GM19099 (cell line): ENCODE data around the gene CACNG4.

Source experiments
- POLR2A ChIP-seq: IDR thresholded peaks from 3 replicates; pipeline ENCODE4 v1.6.1; 2011; ENCODE audit warnings: low read depth; ENCODE audit not compliant: insufficient read length; ENCODE audit errors: extremely low read depth

The CACNG4 gene

DNA sequence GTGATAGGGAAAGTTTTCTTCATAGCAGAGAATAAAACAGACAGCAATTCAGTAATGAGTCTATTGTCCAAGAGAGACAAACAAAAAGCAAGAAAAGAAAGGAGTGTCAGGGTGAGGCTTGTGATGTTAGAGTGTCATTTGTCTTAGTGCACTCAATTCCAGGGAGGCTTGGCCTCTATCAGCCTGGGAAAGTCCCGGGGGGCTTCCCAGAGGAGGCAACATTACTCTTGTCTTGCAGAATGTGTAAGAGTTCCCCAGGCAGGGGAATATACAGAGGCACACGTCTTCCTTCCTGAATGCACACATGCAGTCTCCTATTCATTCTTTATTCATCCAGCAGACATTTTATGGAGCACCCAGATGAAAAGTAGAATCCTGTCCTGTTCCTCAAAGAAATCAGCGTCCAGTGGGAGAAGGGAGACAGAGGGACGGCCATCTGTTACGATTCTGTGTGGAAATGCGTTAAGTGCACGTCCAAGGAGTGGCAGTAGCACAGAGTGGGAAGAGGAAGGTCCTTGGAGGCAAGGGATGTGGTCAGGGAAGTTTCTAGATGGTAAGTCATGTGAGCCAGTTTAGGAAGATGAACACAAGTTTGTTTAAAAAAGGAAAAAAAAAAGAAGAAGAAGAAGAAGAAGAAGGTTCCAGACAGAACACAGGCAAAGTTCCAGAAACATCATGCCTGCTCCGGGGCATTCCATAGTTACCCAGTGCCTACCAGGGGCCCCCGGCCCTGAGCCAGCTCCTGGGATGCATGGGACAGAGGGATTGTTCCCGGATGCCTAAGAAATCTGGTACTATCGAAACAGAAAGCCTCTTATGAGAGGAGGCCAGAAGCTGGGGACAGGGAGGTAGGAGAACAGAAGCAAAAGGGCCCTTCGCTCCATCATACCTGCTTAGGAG lies 21.1 kb downstream of the CACNG4 start:
- no peak for TF ChIP-seq POLR2A

DNA sequence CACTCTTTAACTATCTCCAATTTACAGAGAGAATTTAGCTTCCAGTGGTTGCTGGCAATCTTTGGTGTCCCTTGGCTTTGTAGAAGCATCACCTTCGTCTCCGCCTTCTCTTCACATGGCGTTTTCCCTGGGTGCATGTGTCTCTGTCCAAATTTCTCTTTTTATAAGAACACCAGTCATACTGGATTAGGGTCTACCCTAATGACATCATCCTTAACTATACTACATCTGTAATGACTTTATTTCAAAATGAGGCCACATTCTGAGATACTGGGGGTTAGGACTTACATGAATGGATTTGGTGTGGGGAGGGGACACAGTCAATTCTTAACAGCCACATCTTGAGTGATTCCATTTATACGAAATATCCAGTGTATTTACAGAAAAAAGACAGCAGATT lies 22.2 kb downstream of the CACNG4 start:
- no peak for TF ChIP-seq POLR2A

DNA sequence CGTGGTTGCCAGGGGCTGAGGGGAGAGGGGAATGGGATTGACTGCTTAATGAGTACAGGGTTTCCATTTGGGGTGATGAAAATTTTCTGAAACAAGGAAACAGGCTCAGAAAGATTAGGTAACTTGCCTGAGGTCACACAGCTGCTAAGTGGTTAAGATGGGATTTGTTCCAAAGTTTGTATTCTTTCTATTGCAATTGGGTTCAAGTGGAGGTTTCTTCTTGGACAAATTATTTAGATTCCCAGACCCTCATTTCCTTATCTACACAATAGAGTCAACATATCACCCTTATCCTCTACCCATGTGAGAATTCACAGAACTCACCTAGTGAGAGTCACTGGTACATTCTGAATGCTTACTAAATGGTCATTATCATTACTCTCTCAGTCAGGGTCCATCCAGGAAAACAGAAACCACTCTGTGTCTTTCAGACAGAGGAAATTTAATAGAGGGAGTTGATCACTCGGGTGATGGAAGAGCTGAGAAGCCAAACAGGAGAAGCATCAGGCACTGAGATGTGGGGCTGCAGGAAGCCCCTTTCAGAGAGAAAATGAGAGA lies 22.6 kb downstream of the CACNG4 start:
- TF ChIP-seq POLR2A = no peak

DNA sequence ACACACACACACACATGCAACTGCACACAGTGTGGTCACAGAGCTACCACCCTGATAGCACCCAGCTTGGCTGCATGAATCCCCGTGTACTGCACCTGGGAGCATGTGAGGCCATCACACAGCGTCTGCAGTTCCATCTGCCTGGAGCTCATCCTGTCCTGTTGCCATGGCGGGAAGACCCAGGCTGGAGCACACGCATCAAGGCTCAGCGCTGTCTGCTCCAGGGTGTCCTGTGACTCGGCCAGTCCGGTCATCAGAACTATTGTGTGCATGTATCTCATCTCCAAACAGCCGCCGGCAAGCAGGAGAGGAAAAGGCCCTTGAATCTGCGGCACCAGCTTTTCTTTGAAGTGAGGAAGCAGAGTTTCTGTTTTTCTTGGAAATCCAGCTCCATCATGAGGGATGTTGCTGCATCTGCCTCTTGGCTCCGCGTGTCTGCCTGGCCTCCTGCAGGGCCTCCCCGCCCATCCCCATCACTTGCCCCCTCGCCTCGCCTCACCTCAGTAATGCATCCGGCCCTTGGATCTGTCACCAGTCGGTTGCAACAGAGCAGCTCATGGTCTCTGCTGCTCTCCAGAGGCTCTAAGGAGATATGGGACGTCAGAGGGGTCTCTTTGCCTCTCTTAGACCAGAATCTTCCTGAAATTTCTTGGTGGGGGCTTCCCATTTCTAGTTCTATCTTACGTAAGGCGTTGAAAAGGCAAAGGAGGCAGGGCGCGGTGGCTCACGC lies 23.7 kb downstream of the CACNG4 start:
- TF ChIP-seq POLR2A = no peak

DNA sequence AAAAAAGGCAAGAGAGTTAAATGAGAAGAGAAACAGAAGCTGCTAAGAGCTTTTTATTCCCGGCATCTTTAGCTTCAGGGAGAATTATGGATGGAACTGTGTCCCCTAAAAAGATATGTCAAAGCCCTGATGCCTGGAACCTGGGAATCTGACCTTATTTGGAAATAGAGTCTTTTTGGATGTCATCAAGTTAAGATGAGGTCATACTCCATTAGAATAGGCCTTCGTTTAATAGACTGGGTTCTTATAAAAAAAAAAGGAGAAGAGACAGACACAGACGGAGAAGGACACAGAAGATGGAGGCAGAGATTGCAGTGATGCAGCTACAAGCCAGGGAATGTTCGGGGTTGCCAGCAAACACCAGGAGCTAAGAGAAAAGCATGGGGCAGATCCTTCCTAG lies 24.6 kb downstream of the CACNG4 start:
- no peak for TF ChIP-seq POLR2A

DNA sequence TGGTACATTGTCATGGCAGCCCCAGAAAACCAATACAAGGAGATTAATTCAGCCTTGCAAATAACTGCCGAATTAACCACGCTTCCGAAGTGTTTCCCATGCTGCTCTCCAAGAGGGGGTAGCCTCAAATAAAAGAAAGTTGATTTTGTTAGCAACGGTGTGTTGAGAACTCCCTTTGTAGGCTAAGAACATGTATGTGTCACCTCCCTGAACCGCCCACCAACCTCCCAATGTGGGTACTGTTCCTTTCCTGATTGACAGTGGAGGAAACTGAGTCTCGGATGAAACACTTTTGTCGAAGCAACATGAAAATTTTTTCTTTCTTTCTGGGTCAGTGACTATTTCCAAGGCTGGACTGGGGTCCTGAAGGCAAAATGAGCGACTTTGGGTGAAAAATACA lies 25.1 kb downstream of the CACNG4 start:
- no peak for TF ChIP-seq POLR2A

DNA sequence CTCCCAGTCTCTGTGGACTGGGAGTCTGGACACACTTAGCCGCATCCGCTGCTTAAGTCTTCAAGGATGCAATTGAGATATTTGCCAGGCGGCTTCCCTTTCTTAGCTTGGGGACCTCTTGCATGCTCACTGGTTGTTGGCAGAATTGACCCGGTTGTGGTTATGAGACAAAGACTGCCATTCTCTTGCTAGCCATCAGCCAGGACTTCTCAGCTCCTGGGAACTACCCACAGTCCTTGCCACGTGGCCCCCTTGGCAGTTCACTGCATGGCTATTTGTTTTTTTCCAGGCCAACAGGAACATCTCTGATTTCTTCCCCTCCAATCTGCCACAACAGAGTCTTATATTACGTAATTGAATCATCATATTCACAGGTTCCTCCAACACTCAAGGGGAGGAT lies 25.5 kb downstream of the CACNG4 start:
- no peak for TF ChIP-seq POLR2A

DNA sequence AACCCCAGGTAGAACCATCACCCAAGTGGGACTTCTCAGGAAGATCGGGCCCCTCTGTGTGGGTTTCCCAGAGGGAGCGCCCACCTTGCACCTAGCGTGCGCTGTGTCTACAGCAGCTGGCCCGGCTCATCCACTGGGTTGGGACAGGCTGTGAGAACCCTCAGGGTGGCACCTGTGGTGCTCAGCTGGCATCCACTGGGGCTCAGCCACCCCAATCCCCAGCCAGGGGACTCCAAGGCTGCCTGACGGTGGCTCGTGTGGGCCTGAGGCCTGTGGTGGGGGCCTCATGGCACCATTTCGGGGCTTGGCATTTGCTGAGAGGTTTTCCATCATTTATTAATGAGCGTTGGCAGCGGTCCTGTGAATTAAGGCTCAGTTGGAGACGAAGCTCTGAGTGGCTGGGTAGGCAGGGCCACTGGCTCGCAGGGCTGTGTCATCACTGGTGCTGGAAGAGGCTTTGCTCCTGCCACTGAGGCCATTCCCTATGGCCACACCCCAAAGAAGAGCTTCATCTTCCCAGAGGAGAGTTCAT lies 28.5 kb downstream of the CACNG4 start:
- TF ChIP-seq POLR2A = no peak

DNA sequence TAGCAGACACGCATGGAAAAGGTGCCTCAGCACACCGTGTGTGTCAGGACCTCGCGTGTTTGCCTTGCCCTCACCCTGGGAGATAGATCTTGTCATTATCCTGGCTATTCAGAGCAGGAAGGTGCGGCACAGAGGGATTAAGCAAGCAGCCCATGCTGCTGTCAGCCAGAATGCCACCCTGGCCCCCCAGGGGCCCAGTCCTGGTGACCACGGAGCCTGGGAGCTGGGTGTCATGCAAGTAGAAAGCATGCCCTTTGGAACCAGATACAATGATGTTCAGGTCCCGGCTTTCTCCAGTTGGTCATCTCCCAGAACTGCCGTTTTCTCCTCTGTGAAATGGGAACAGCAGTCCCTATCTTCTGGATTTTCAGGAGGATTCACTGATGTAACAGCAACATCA lies 29.9 kb downstream of the CACNG4 start:
- TF ChIP-seq POLR2A = no peak

DNA sequence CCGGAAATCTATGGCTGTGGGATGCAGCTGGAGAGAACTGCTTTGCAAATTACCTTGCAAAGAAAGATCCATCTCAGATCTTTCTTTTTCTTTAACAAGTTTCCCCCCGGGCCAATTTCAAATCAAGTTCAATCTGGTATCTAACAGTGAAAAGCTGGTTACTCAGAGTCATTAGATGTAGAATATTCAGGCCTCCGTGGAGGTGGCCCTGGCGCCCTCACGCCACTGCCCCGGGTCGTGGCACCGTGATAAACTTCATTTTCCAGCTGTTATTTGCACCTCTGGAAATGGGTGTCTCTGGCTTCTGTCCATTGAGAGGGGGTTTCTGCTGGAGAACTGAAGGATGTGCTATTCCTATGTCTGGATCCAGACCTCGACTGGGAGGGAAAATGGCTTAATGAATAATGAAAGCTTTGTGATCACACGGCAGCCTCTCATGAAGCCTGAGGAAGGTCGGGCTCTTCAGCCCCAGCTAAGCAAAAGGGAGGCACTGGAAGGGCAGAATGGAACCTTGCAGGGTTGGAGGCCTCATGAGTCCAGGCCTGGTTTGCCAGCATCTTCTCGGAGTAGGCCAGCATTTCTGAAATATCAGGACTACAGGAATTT lies 30.5 kb downstream of the CACNG4 start:
- no peak for TF ChIP-seq POLR2A

DNA sequence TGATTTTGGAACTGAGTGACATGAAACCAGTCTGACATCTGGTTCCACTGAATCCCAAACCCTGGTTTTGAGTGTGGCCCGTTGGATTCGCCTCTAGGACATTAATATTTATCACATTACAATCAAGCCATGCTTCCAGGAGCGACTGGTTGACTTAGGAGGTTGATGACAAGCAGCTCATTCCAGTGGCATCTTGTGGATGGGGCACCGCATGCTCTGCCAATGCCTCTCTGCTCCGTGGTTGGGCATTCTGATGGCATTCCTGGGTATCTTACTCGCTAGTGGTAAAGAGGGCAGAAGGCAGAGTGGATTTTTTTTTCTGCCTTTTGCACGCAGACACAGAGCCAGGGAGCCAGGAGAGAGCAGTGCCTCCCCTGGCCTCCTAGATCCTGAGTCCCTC lies 31.4 kb downstream of the CACNG4 start:
- TF ChIP-seq POLR2A = no peak

DNA sequence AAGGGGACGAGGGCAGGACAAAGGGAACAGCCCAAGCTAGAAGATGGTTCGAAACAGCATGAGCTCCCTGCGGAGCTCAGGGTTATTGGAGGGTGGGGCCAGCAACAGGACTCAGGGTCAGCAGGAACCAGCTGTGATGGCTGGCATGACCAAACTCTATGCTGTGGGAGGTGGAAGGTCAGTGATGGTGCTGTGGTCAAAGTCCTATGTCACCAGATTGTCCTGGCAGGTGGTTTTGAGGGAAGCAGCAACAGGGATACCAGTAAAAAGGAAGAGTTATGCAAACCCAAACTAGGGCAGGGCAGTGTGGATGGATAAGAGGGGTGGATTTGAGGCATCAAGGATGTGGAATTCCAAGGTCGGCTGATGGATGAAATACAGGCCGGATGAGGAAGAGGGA lies 32.4 kb downstream of the CACNG4 start:
- no peak for TF ChIP-seq POLR2A

DNA sequence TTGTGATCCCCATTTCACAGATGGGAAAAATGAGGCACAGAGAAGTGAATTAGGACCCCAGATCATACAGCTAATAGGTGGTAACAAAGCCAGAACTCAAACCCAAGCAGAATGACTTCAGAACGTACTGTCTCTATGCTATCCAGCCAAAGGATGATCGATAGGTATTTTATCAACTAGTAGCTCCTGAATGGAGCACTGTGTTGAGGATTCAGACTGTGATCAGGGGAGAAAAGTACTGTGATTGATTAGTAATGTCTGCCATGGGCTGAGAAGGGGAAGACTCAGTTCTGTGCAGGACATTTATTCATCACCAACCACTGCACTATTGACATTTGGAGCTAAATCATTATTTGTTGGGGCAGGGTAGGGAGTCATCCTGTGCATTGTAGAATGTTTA lies 38.7 kb downstream of the CACNG4 start:
- no peak for TF ChIP-seq POLR2A

DNA sequence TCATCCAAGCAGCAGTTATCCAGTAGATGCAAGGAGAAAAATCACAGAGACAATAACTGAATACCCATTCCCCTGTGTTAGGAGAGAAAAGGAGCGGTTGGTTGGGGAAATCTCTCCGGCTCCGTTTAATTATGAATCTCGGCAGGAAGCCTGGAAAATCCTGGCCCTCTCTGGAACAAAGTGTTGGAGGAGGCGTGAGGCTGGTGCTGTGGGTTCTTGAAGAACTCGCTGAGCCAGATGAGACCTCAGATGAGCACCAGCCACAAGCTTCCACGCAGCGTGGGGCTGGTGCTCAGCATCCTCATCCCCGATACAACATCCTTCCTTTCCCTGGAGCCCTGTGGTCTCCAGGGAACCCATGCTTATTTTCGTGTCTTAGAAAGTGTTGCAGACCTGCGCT lies 39.7 kb downstream of the CACNG4 start:
- no peak for TF ChIP-seq POLR2A

DNA sequence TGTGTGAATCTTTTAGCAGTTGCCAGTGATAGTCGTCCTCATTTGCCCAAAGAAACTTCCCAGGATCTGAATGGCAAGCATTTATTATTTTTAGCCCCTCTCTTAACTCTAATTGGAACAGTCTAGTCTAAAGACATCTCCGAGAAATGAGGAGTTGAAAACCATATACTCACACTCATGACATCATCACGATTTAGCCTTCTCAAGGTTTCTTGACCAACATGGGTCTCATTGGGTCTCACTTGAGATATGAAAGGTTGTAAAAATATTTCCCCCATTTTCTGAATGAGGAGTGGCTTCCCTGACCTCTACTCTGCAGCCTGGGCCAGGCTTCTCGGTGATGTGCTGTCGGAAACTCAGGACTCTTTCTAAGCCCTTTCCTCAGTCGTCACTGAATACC lies 42.8 kb downstream of the CACNG4 start:
- no peak for TF ChIP-seq POLR2A
